Central memory CD8-positive, alpha-beta T cell (primary cell): ENCODE data around the gene CD247.
A peak's percentile ranks its signal among the peaks of the same experiment; 100 is the strongest.

Experiments
- ATAC-seq: fragments of 150-1000 bp; cut with Tn5 transposase; replicated peaks from 2 replicates; pipeline ENCODE4 v1.10.0; 2022; ENCODE audit warnings: mild to moderate bottlenecking, moderate FRiP score, moderate number of reproducible peaks; ENCODE audit not compliant: poor library complexity, severe bottlenecking; ENCODE audit errors: extremely low read depth
- DNase-seq, 2 donors: peaks; one replicate each; pipeline ENCODE4 v3.0.0; 2021; ENCODE audit warnings: low spot score in 2 of 2
- H3K27ac Mint-ChIP-seq: one replicate; pipeline ENCODE4 v1.8.0; 2022; ENCODE audit warnings: low read depth, mild to moderate bottlenecking, moderate library complexity, mixed read lengths
- H3K27me3 Mint-ChIP-seq: one replicate; pipeline ENCODE4 v1.8.0; 2022; ENCODE audit warnings: mixed read lengths
- H3K36me3 Mint-ChIP-seq: one replicate; pipeline ENCODE4 v1.8.0; 2022; ENCODE audit warnings: mild to moderate bottlenecking, moderate library complexity, mixed read lengths; ENCODE audit not compliant: insufficient read depth
- H3K4me1 Mint-ChIP-seq: one replicate; pipeline ENCODE4 v1.8.0; 2022; ENCODE audit warnings: mixed read lengths
- H3K4me3 Mint-ChIP-seq: one replicate; pipeline ENCODE4 v1.8.0; 2022; ENCODE audit warnings: mild to moderate bottlenecking, moderate library complexity, mixed read lengths
- H3K9me3 Mint-ChIP-seq: one replicate; pipeline ENCODE4 v1.8.0; 2022; ENCODE audit warnings: mixed read lengths

CD247 gene

DNA sequence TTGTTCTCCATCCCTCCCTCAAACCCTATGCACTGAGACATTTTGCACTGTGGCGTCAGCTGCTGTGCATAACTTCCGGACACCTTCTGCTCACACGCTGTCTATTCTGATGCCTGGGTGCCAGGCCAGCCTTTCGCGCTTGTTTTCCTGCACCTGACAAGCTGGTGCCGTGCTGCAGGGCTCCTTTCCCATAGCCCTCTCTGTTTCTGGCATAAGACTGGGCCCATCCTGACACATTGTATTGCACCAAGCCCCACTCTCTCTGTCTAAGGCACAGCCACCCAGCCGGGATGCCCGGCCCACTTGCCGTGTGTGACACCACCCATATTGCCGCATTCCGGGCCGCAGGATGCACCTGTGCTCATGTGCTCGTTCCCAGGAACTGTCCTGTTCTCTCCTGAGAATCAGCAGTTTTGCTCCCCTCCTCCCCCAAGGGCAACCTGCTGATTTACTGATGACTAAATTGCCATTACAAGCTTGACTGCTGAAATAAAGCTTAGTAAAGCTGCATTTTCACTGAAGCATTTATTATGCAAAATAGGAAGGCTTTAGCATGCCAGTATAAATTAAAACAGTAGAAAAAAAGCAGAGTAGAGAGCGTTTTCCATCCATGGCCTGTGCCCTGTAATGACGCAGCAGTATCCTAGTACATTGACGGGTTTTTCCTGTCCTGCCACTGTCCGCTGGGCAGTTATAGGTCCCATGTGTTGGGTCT is 88.0 kb downstream of the CD247 start:
- ATAC-seq (peak; percentile 58), DNase-seq (no peak)
- Mint-ChIP-seq H3K27me3 (no peaks in the 10 kb centered on the region), H3K9me3 (no peaks in the 10 kb centered on the region), H3K4me3 (peak overlapping the region; percentile 38), H3K36me3 (peaks cover 24% of the 10 kb centered on the region), H3K27ac (peak overlapping the region; percentile 88), H3K4me1 (peaks cover 21% of the 10 kb centered on the region)

DNA sequence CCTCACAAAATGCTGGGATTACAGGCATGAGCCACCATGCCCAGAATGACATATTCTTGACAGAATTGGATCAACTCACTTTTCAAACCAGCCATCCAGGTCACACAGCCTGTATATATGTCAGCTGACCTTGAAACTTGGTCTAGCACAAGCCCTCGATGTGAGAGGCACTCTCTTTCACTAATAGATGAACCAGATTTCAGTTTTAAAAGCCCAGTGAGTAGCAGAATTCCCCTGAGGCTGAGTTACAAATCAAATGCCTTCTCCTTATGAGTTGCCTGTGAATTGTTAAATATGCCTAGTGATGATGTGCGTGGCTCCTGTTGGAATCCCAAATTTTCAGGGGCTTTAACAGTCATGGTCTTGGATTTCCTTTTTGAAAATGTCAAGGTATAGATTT is 88.7 kb downstream of the CD247 start:
- no peak for DNase-seq
- H3K27ac Mint-ChIP-seq: peak overlapping the region; percentile 88

DNA sequence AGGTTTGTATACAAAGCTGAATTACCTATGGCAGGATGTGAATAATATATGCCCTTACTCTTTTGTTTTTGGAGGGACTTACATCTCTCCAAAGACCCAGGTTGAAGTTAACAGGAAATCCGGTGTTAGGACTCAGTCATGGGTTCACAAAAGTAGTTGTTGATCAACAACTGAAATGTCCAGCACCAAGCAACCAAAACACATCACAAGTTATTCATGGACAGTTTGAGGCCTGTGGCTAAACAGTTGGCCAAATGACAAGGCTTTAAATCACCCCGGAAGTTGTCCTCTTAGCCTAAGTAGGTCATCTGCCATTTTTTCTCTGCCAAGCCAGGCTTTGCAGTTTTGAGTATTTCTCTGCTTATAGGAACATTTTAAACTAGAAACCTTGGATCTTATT is 89.9 kb downstream of the CD247 start:
- H3K4me1 Mint-ChIP-seq: peaks cover 24% of the 10 kb centered on the region
- H3K36me3 Mint-ChIP-seq: peaks cover 21% of the 10 kb centered on the region
- peak overlapping the region; percentile 88 for H3K27ac Mint-ChIP-seq
- H3K4me3 Mint-ChIP-seq: no peak overlapping the region
- ATAC-seq (peak; percentile 30), DNase-seq (no peak)
- no peaks in the 10 kb centered on the region for H3K27me3 Mint-ChIP-seq
- no peaks in the 10 kb centered on the region for H3K9me3 Mint-ChIP-seq

More for the DNA sequence above, 88.7 kb downstream of the CD247 start:
- no peak for ATAC-seq
- peaks cover 19% of the 10 kb centered on the region for H3K4me1 Mint-ChIP-seq
- no peaks in the 10 kb centered on the region for H3K9me3 Mint-ChIP-seq
- peak overlapping the region; percentile 38 for H3K4me3 Mint-ChIP-seq
- no peaks in the 10 kb centered on the region for H3K27me3 Mint-ChIP-seq
- H3K36me3 Mint-ChIP-seq: peaks cover 23% of the 10 kb centered on the region

DNA sequence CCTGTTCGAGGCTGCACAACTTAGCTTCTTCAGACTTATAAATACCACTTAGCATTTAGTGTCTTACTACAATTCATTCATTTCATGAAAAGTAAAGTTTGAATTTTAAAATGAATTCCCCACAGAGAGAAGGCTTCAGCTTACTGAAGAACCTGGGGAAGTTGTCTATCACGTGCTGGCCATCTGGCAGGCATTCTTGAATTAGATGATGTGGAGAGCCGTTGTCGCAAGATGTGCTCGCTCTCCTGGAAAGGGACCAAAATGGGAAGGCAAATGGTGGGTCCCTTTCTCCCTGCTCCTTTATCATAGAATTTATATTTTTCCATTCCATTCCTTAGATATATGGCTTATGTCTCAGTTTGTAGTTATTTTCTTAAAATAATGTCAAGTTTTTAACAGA is 90.5 kb downstream of the CD247 start:
- DNase-seq (no peak), ATAC-seq (no peak)
- Mint-ChIP-seq H3K4me3 (no peak overlapping the region), H3K4me1 (peaks cover 24% of the 10 kb centered on the region), H3K36me3 (peaks cover 19% of the 10 kb centered on the region), H3K27ac (peak overlapping the region; percentile 88), H3K27me3 (no peaks in the 10 kb centered on the region), H3K9me3 (no peaks in the 10 kb centered on the region)

DNA sequence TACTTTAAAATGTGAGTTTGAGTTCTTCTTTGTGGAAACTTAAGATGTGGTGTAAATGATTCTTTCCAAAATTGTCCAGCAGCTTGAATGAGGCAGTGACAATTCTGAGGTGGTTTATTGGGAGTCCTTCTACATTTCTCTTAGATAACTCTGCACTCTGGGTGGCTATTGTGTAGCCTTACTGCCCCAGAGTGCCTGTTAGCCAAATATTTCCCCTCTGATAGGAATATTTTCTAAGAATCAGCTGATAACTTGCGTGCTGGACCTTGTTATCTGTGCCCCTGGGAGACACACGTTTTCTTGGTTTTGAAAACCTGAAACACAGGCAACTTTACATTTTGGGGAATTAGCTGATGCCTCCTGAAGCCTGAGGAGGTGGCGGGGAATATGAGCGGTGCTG is 91.6 kb downstream of the CD247 start:
- Mint-ChIP-seq H3K9me3 (no peaks in the 10 kb centered on the region), H3K4me3 (no peak overlapping the region), H3K4me1 (peaks cover 24% of the 10 kb centered on the region), H3K36me3 (peaks cover 14% of the 10 kb centered on the region), H3K27me3 (no peaks in the 10 kb centered on the region), H3K27ac (peak overlapping the region; percentile 88)
- ATAC-seq (no peak), DNase-seq (no peak)

DNA sequence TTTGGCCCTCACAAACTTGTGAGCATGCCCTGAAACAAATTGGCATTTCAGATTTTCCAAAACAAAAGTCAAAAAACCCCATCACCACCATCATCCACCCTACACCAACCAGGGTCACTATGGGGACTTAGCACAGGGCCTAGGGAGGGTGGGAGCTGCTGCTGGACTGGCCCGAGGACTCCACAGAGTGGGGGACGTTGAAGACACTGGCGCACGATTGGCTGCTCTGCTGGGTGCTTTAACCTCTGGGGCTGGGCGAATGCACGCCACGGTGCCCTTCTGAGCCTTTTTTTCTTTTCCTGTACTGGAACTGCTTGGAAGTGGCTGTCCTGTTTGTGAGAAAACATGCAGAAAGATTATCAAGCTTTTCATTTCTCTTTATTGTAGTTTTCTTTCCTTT is 92.8 kb downstream of the CD247 start:
- Mint-ChIP-seq H3K4me3 (no peak overlapping the region), H3K4me1 (peaks cover 14% of the 10 kb centered on the region), H3K9me3 (no peaks in the 10 kb centered on the region), H3K27me3 (no peaks in the 10 kb centered on the region), H3K36me3 (peaks cover 4% of the 10 kb centered on the region), H3K27ac (no peak overlapping the region)
- DNase-seq (no peak), ATAC-seq (no peak)

DNA sequence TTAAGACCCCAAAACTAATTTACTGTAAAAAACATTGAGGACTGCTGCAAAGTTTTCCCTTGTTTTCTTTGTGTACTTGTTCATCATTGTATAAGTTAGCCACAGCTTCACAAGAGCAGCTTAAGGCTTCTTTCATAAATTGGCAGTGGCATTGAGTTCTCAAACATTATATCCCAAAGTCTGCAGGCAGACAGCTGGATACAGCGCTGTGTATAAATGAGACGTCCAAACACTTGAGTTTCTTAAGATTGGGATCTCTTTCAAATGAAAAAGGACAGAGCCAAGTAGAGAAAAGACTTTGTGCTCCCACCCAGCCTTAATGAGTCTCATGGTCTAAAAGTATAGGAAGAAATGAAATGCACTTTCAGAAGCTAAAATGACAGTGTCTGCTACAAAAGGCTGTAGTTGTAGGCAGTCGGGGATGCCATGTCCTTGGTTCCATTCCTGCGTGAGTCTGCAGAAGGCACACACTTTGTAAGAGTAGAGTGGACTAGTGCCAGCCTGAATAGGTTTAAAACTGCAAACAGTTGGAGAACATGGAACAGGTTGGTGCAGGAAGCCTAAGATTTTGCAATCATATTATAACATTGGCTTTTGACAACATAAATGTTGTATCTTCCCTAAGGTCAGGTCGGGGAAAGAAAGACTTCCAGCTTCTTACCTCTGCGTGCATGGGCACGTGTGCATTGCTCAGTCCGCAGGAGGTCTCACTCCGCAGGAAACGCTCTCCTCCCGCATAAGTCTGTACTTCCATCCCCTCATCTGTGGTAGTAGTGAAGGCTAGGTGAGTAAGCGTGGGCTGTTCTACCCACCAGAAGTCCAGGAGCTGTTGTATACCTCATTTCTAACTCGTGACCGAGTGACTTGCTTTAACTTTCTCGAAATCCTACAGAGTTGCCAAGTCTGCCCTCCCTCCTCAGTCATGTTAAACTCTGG is 94.4 kb downstream of the CD247 start:
- ATAC-seq (no peak), DNase-seq (no peak)
- Mint-ChIP-seq H3K27me3 (no peaks in the 10 kb centered on the region), H3K4me3 (no peak overlapping the region), H3K27ac (peak overlapping the region; percentile 32), H3K9me3 (no peaks in the 10 kb centered on the region), H3K36me3 (peaks cover 2% of the 10 kb centered on the region), H3K4me1 (peaks cover 5% of the 10 kb centered on the region)

DNA sequence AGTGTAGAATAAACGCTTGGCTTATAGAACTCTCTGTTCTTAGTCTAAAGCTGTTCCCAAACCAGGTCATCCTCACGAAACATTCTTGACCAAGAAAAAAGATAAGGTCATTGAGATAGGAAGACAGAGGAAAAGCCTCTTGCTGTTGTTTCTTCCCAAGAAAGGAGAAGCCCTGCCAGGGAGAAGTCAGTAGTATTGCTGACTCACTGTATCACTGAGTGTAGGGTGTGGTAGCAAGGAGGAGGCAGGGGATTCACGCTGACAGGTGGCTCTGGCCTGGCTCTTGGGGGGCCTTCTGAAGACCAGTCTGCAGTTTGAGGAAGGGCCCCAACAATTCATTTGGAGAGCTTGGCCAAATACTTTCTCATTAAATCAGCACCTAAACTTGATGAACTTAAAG is 97.8 kb downstream of the CD247 start:
- Mint-ChIP-seq H3K4me1 (peaks cover 5% of the 10 kb centered on the region), H3K4me3 (no peak overlapping the region), H3K9me3 (no peaks in the 10 kb centered on the region)

DNA sequence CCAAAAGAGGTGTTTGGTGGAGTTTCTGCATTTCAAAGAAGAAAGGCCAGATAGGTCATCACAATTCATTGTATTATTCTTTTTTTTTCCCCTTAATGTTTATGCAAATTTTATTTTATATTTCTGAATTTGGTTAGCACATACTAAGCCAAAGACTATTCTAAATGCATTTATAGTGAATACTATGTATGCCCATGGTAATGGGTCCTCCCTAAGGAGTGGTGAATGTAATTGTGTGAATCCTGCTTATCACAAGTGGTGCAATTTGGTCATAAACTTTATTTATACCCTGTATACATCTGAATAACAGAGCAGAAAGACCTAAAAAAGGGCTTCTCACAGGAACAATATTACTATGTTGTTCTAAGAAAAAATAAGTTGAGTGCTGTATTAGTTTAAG is 99.1 kb downstream of the CD247 start:
- Mint-ChIP-seq H3K36me3 (peaks cover 16% of the 10 kb centered on the region), H3K4me3 (no peak overlapping the region), H3K9me3 (no peaks in the 10 kb centered on the region), H3K4me1 (peaks cover 2% of the 10 kb centered on the region), H3K27ac (no peak overlapping the region), H3K27me3 (no peaks in the 10 kb centered on the region)
- DNase-seq: no peak
- no peak for ATAC-seq

More for the DNA sequence above, 97.8 kb downstream of the CD247 start:
- ATAC-seq (no peak), DNase-seq (no peak)
- Mint-ChIP-seq H3K27ac (no peak overlapping the region), H3K36me3 (peaks cover 15% of the 10 kb centered on the region), H3K27me3 (no peaks in the 10 kb centered on the region)

DNA sequence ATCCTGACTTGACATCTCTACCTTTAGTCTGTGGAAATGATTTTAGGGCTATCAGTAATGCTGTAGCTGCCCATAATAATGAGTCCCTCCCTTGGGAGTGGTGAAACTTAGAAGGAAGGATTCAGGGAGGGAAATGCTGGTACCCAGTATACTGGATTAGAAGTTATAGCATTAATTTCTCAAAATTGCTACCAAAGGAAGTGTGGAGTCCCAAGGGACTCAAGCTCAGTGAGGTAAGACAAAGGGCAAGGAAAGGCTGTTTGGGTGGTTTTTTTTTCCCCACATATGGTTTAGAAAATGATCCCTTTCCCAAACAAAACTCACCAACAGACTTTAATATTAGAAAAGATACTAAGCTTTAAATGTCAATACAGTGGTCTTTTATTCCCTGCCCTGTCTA is 99.9 kb downstream of the CD247 start:
- Mint-ChIP-seq H3K27ac (no peak overlapping the region), H3K27me3 (no peaks in the 10 kb centered on the region), H3K4me1 (no peaks in the 10 kb centered on the region), H3K36me3 (peaks cover 14% of the 10 kb centered on the region), H3K4me3 (no peak overlapping the region), H3K9me3 (no peaks in the 10 kb centered on the region)
- DNase-seq (no peak), ATAC-seq (no peak)

DNA sequence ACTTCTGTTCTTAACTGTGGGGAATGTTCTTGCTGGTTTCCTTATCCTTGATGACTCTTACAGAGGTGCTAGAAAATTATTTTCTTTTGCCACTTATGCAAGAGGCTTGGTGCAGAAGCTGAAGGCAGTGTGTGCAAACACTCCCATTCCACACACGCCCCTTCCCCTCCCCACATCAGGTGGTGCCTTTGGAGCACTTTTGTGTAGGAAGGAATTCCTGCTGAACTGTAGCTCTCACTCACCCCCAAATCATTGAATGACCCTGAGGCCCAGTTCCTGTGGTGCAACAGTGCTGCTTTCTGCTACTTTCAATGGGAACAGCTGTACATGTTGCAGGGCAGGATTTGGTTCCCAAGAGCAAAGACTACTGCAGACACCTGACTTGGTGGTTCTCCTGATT is 101.8 kb downstream of the CD247 start:
- H3K4me1 Mint-ChIP-seq: no peaks in the 10 kb centered on the region
- no peaks in the 10 kb centered on the region for H3K27me3 Mint-ChIP-seq
- H3K36me3 Mint-ChIP-seq: peaks cover 18% of the 10 kb centered on the region
- H3K4me3 Mint-ChIP-seq: no peak overlapping the region
- no peak for DNase-seq
- no peaks in the 10 kb centered on the region for H3K9me3 Mint-ChIP-seq
- ATAC-seq: no peak
- H3K27ac Mint-ChIP-seq: no peak overlapping the region

DNA sequence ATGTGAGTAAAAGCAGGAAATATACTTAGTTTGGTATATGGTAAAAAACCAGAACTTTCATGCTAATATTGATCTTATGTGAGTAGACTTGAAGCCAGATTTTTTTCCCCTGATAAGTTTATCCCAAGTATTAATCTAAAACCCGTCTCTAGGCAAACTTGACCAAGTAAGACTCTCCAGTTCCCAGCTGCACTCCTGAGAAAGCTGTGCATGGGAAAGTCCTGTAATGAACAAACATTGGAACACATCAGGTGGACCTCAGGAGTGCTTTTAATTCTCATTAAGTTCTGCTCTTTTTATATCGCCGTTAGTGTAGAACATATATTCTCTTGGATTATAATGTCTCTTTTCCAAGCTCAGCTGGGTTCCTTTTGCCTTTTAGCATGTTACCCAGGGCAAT is 105.0 kb downstream of the CD247 start:
- Mint-ChIP-seq H3K36me3 (peaks cover 18% of the 10 kb centered on the region), H3K4me1 (no peaks in the 10 kb centered on the region), H3K27ac (no peak overlapping the region), H3K27me3 (no peaks in the 10 kb centered on the region), H3K4me3 (no peak overlapping the region), H3K9me3 (no peaks in the 10 kb centered on the region)
- DNase-seq (no peak), ATAC-seq (no peak)

DNA sequence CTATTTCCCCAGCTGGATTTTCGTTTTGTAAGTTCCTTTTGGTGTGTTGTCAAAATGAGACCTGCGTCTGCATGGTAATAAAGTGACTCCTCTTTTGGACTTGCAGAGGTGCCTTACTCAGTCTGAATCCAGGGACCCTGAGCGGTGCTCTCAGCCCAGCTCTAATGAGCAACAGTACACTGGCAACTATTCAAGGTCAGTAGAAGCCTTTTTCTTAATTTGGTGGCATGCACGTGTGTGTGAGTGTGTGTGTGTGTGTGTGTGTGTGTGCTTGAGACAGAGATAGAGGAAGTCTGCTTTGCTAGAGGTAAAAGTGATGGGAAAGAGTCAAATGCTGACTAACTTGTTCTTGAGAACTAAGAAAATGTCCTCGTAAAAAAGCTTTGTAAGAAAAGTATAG is 105.4 kb downstream of the CD247 start:
- Mint-ChIP-seq H3K4me3 (no peak overlapping the region), H3K27me3 (no peaks in the 10 kb centered on the region), H3K9me3 (no peaks in the 10 kb centered on the region), H3K36me3 (peaks cover 17% of the 10 kb centered on the region), H3K27ac (peak overlapping the region; percentile 3), H3K4me1 (no peaks in the 10 kb centered on the region)
- ATAC-seq: no peak
- no peak for DNase-seq
